NCI-H526 treated with DMSO at 0.1 percent for 48 hours (cell line): Measurements from ENCODE around the gene TRIM2.

ENCODE experiments used
- DNase-seq: peaks from one replicate; lab custom pipeline; 2025; lab: John Stamatoyannopoulos, UW

The TRIM2 gene

GRCh38 chr4:153374442-153374841 is 170.2 kb downstream of the TRIM2 start:
- DNase-seq, result no peak

- DNase-seq, result no peak
Measured at GRCh38 chr4:153375303-153375702, 171.1 kb downstream of the TRIM2 start.

DNA sequence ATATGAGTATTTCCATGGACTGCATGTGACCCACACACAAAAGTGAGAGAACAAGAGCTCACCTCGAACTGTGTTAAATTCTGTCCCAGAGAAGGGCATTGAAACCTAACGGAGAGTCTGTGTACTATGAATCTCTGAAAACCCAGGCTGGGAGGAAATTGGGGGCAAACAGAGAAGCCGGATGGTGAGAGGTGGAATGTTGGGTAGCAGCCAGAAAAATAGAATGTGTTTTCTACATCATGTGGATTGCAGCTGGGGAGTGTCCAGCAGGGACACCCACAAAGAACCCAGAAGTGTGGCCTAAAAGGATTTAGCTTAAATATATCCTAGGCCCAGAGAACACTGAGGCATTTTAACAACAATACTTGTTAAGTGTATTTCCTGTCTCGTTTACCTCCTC is 178.9 kb downstream of the TRIM2 start:
- no peak for DNase-seq

DNA sequence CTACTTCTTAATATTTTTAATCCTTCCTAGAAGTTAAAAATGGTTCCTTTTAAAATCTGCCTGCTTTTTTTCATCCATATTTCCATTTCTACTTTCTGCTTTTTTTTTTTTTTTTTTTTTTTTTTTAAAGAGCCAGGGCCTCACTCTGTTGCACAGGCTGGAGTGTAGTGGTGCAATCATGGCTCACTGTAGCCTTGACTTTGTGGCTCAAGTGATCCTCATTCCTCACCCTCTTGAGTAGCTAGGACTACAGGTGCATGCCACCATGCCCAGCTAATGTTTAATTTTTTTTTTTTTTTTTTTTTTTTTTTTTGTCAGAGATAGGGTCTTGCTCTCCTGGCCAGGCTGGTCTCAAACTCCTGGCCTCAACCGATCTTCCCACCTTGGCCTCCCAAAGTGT is 179.9 kb downstream of the TRIM2 start:
- DNase-seq, result no peak

DNA sequence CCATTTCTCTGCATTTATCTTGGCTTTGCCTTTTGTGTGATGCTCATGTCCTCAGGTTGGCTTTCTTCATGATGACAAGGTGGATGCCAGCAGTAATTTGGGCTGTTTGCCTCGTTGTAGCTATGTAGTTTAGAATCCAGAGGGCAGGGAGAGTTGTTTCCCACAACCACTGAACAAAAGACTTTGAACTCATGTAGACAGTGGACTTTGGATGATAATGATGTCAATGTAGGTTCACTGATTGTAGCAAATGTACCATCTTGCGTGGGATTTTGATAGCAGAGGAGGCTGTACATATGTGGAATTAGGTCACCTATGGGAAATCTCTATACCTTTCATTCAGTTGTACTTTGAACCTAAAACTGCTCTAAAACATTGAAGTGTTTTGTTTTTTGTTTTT is 181.5 kb downstream of the TRIM2 start:
- no peak for DNase-seq

DNA sequence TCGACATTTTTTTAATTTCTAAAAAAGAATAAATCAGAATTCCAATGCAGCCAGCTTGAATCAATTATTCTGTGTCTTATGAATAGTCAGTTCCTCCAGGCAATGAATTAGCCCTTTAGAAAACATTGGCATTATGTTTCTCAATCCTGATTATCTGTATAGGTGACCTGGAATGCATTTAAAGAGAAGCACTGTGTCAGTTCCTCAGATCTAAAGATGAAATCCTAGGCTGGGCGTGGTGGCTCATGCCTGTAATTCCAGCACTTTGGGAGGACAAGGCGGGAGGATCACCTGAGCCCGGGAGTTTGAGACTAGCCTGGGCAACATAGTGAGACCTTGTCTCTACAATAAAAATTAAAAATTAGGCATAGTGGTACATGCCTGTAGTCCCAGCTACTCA is 183.7 kb downstream of the TRIM2 start:
- no peak for DNase-seq
